DMS 273 (cell line): ENCODE data around the gene ZDHHC8.
"Not testable (repeated sequence)": the region's sequence is repeated elsewhere in the genome, so short reads cannot be mapped to it uniquely, and the experiment has no call there.

Experiments used
- DNase-seq: peaks from one replicate; lab custom pipeline; 2025; ENCODE audit not compliant: unreplicated experiment; lab: John Stamatoyannopoulos, UW

ZDHHC8 gene

GRCh38 chr22:20157430-20158183, 26.0 kb downstream of the ZDHHC8 start:
- no peak for DNase-seq

DNA sequence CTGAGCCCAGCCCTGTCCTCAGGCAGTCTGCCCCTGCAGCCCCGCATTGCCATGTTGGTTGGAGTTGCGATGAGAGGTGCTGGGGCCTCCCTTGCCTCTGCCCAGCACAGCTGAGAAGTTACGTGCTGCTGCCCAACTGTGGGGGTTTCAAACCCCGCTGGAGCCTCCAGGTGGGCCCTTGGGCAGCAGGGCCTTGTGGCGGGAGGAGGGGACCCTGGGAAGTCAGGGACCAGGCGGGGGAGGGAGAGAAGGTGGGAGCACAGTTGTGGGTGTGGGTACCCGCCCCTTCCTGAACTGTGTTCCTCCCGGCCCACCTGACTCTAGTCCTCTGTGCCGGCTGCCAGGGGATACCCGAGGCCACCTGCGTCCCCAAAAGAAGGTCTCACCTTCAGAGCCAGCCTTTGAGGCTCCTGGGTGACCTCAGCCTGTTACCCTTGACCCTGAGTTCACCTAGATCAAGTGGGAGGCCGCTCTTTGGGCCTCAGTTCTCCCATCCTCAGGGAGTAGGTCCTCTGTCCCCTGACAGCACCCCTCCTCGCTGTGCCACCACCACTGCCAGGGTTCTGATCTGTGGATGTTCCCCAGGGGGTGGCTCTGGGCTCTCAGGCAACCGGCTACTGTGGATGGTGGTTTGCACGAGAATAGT, 26.9 kb downstream of the ZDHHC8 start:
- DNase-seq = no peak

DNA sequence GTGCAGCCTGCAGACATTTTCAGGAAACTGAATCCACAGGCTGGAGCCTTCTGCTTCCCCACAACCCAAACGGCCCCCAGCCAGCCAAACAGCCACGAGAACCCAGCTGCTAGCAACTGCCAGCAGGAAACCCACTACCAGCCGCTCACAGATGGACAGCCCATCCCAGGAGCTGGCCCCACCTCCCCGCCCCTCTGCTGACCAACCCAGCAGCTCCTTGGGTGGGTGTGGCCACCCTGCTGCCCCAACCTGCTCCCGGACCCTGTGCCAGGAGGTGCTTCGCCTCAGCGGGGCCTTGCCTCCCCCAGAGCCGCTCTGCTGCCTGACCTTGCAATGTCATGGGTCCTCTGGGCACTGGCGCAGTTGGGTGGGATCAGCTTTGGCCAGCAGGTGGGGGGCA, 27.5 kb downstream of the ZDHHC8 start:
- DNase-seq = peak; percentile 75

GRCh38 chr22:20159531-20159930, 27.9 kb downstream of the ZDHHC8 start:
- DNase-seq = not testable (repeated sequence)

GRCh38 chr22:20160041-20160440, 28.4 kb downstream of the ZDHHC8 start:
- DNase-seq = no peak

GRCh38 chr22:20164863-20165262, 33.3 kb downstream of the ZDHHC8 start:
- DNase-seq = no peak

GRCh38 chr22:20165421-20165820, 33.8 kb downstream of the ZDHHC8 start:
- no peak for DNase-seq

GRCh38 chr22:20165913-20166312, 34.3 kb downstream of the ZDHHC8 start:
- DNase-seq = no peak

DNA sequence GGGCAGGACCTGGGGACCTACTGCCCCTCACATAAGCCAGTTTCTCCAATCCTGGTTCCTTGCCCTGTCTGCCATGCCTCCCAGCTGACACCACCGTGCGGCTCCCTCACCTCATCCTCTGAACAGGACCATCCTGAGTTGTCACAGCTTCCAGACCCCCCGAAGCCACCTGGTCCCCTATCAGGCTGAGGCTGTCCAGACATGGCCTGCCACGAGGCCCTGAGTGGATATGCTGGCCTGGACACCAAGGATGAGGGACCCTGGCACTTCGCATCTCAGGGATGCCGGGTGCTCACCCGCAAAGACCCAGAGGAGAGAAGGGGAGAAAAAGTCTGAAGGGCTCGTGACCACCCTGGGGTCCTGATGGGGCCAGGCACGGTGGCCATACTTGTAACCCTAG, 35.1 kb downstream of the ZDHHC8 start:
- no peak for DNase-seq

DNA sequence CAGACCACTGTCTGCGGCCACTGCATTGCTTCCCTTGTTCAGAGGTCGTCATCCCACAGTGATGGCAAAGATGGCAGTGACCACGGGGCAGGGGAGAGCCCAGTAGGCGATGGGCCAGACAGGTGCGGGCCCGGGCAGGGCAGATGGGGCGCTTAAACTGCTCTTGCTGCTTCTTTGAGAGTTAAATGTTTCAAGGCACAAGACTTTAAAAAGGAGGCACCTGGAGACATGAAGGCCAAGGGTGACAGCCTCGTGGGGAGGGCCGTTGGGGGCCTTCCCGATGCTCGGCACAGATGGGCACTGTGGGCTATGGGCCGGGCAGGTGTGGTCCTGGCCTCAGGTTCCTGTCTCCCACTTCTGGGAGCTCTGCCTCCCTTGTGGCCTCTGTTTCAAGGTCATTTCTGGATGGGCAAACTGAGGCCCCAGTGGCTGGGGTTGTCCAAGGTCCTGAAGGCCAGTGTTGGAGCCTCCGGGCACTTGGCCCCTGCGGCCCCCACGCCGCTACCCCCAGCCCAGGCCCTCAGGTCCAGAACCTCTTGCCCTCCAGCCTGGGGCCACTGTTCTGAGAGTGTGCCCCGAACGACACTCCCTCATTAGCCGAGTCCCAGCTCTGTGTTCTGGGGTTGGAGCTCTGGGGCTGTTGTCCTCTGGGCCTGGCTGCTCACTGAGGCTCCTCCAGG, 36.2 kb downstream of the ZDHHC8 start:
- no peak for DNase-seq

- DNase-seq = no peak
Measured at GRCh38 chr22:20169253-20169822, 37.7 kb downstream of the ZDHHC8 start.

GRCh38 chr22:20170170-20170569, 38.6 kb downstream of the ZDHHC8 start:
- no peak for DNase-seq

DNA sequence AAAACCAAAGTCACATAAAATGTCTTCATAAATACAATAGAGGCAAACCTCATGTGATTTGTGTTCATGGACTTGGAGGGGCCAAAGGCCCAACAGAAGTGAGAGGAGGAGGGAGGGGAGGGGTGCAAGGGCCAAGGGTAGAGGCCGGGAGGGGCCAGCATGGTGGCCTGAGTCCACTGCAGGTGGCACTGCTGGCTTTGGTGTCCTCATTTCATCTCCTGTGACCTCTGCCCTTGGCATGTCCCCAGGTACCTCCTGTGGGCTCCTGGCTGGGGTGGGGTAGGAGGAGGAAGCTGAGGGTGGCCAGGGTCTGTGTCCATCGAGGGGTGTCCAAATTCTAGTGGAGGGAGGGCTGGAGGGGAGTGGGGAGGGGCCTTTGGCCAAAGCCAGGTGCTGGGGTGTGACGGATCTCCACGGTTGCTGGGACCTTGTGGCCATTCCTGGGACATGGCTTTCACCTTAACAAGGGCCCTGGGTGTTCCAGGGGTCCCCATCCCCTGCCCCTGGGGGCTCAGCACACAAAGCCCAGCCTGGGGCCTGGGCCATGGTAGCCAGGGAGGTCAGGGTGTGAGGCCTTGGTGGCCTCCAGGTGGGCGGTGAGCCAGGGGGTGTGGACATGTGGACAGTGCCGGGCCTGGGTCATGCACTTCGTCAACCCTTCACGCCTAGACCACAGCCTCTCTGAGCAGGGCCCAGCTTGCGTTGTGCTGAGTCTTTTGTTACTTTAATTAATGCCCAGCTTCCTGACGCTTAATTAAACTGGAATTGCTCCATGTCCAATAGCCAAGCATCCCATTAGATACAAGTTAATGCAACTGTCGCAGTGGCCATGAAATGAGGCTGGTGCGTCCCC, 39.9 kb downstream of the ZDHHC8 start:
- no peak for DNase-seq

DNA sequence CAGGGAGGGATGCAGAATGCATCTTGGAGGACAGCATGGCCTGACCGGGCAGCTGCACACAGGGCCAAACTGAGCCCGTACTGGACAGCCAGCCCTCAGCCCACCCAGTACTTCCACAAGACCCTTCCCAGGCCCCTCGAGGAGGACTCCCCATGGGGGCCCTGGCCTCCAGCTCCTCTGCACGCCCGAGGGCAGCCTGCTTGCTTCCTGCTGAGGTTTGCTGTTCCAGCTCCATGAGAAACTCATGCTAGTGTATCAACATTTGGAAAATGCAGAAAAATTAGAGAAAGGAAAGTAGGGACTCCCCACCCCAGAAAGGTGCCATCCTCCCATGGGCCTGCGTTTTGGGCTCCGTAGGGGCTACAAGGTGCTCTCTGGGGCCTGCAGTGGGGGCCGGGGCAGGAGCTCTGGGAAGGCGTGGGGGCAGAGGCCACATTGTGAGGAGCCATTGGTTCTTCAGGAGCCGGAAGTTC, 40.6 kb downstream of the ZDHHC8 start:
- DNase-seq = no peak

DNA sequence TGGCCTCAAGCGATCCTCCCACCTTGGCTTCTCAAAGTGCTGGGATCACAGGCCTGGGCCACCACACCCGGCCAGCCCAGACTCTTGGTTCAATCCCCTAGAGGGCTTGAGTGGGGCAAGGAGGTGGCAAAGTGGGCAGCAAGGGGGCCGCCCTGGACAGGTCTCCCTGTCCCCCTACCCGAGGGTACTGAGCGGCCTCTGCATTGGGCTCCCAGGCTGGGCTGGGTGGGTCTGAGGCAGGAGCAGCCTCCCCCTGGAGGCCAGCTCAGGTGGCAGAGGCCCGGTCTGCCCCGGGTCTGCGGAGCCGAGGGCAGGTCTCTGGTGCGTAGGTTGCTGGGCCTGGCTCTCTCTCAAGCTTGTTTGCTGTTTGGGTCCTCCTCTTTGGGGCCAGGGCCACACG, 41.6 kb downstream of the ZDHHC8 start:
- DNase-seq = no peak

DNA sequence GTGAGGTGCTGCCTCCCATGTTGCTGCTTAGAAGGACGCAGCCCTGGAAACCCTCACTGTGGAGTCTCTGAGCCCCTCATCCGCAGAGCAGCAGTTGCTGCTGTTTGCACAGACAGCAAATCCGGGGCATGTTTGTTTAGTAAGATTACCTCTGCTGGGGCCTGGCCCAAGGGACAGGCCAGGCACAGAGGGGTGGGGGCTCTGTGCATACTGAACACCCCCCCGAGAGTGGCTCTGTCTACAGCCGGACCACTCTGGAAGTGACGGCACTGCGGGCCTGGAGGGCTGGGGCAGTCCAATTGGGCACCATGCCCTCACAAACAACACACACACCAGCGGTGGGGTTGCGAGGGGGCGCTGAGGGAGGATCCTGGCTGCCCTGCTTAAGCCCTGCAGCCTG, 42.2 kb downstream of the ZDHHC8 start:
- DNase-seq = no peak

GRCh38 chr22:20174785-20175596, 43.4 kb downstream of the ZDHHC8 start:
- DNase-seq = peak; percentile 48

DNA sequence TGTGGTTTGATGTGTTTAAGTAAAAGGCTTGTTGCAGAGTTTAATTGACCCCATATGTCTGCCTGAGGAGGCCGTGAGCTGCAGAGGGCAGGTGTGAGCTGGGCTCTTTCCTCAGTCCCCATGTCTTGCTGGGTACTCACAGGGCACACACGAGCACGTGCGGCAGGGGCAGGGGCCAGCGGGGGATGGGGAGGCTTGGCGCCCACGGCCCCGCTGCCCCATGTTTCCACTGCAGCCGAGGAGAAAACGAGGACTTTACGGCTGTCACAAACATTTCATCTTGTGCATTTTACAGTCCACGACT, 43.9 kb downstream of the ZDHHC8 start:
- DNase-seq = no peak

GRCh38 chr22:20176421-20177085, 44.9 kb downstream of the ZDHHC8 start:
- peak; percentile 37 for DNase-seq
